Measurements from ENCODE around the gene FAM83G.

Gene FAM83G

GRCh38 chr17:18970582-18971480 lies 33.7 kb downstream of the FAM83G start:
- in situ Hi-C loops (cut with MboI; ENCODE audit: low sequenced_read_pairs): no loop called here
- Histone ChIP-seq H3K36me3 (replicated peaks) (no peaks in the 10 kb centered on the region; the same call in 1 of the 2 replicates), H3K9me3 (no peaks in the 10 kb centered on the region), H3K4me3 (no peak overlapping the region), H3K4me1 (no peaks in the 10 kb centered on the region), H3K27me3 (ENCODE audit: low read depth) (no peaks in the 10 kb centered on the region)
- no peak for DNase-seq (ENCODE audit: low spot score in 2 of 2)

DNA sequence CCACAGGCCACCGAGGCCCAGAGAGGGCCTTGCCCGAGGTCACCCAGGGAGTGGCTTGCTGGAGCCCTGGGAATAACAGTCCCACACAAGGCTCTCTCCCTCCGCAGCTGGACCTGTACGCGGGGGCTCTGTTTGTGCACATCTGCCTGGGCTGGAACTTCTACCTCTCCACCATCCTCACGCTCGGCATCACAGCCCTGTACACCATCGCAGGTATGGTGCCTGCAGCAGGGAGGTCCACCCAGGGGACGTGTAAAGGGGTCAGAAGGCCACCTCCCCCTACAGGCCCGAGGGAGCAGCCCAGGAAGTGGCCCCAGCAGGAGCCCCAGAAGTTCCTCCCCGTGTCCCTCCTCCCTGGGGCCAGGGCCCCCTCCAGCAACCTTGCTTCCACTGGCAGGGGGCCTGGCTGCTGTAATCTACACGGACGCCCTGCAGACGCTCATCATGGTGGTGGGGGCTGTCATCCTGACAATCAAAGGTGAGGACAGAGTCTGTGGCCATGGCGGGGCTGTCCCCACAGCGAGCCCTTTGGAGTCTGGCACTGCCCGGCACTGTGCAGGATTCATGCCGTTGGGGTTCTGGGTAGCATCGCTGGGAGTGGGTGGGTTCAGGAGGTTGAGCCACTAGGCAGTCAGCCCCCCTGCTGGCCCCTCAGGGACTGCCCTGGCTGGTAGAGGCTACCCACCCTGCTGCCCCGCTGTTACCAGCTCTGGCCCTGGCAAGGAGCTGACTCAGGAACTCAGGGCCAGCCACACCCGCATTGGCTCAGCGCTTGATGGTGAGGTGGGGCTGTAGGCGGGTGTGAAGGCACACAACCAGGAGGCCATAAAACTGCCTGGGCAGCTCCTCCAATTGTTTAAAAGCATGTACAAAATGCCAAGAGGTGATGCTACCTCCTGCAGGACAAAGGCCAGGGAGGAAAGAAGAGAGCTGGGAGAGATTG lies 35.3 kb downstream of the FAM83G start:
- no peak overlapping the region for H3K4me3 ChIP-seq
- no peaks in the 10 kb centered on the region for H3K4me1 ChIP-seq
- H3K27me3 ChIP-seq (ENCODE audit: low read depth): no peaks in the 10 kb centered on the region
- no peaks in the 10 kb centered on the region for H3K9me3 ChIP-seq
- in situ Hi-C loops (cut with MboI; ENCODE audit: low sequenced_read_pairs): no loop called here
- H3K36me3 ChIP-seq (replicated peaks): no peaks in the 10 kb centered on the region; the same call in 1 of the 2 replicates
- no peak for DNase-seq (ENCODE audit: low spot score in 2 of 2)

DNA sequence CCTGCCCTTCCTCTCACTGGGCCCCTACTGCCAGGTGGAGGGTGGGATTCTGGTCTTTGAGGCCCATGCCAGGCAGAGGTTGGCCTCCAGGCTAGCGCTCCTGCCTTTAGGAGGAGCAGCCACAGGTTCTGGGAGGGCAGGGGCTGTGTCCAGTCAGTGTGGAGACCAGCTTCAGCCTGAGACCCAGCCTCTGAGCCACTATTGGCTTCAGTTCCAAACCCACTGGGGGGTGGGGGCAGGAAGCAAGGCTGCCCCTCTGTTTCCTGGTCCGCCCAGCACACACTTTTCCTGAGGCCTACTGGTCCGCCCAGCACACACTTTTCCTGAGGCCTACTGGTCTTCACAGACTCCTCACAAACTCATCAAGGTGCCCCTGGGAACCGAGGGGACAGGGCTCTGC lies 36.2 kb downstream of the FAM83G start:
- no peak for DNase-seq (ENCODE audit: low spot score in 2 of 2)
- Histone ChIP-seq H3K9me3 (no peaks in the 10 kb centered on the region), H3K4me1 (no peaks in the 10 kb centered on the region), H3K36me3 (replicated peaks) (no peaks in the 10 kb centered on the region; the same call in 1 of the 2 replicates), H3K27me3 (ENCODE audit: low read depth) (no peaks in the 10 kb centered on the region), H3K4me3 (no peak overlapping the region)
- in situ Hi-C loops (cut with MboI; ENCODE audit: low sequenced_read_pairs): no loop called here

- Histone ChIP-seq H3K4me1 (no peaks in the 10 kb centered on the region), H3K9me3 (no peaks in the 10 kb centered on the region), H3K27me3 (ENCODE audit: low read depth) (no peaks in the 10 kb centered on the region), H3K36me3 (replicated peaks) (no peaks in the 10 kb centered on the region; the same call in 1 of the 2 replicates), H3K4me3 (no peak overlapping the region)
- no peak for DNase-seq (ENCODE audit: low spot score in 2 of 2)
- in situ Hi-C loops (cut with MboI; ENCODE audit: low sequenced_read_pairs): no loop called here
Measured at GRCh38 chr17:18967916-18968315, 36.6 kb downstream of the FAM83G start.

DNA sequence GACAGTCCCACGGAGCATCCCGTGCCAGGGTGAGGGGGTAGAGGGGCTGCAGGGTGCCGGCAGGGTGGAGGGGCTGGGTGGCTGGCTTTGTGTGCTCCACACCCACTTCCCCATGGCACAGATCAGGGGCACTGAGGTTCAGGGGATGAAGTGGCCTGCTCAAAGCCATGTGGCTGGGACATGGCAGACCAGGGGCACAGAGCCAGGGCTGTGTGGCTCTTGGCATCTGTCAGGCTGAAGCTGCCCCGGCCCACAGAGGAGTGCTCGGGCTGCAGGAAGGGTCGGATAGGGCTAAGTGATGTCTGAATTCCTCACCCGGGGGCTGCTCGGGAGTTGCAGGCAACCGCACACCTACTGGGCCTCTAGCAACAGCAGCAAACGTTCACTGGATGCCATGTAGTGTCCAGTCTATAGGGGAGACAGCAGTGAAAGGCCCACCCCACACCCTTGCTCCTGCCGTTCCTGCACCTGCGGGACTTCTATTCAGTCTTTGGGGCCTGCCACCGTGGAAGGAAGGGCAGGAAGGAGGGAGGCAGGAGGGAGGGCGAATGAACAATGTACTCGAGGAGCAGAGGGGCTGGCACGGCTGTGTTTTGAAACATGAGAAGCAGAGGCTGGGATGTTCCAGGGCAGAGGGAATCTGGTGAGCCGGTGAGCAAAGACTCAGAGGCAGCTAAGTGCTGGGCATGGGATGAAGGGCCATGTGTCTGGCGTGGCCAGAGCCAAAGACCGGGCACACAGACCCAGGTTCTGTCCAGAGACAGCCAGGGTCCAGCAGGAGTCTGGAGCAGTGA lies 37.5 kb downstream of the FAM83G start:
- DNase-seq (ENCODE audit: low spot score in 2 of 2): no peak

DNA sequence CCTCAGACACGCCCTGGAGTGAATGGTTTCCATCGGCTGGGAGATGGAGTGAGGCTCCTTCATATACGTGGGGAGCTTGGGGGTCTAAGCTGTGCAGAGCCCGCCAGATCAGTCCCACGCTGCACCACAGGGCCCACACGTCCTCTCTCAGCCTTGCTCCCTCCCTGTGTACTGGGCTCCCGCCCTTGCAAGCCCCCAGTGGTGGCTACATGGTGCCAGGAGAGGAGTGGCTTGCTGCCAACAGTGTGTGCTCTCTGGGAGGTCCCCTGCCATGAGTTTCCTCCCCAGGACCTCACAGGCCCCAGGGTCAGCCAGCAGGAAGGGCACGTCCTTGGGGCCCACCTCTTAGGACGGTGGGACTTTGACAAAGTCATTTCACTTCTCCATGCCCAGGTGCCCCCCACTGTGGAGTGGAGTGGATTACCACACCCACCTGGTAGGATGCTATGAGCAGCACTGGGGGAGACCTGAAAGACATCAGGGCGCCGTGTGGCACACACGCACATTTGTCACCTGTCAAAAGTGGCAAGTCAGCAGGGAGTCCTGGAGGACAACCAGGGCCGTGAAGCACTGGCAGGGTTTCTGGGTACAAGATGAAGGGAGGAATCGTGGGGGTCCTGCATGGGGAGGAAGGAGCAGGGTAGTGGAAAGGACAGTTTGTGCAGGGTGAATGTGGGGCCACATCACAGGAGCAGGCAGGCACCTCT lies 38.9 kb downstream of the FAM83G start:
- no peaks in the 10 kb centered on the region for H3K9me3 ChIP-seq
- H3K27me3 ChIP-seq (ENCODE audit: low read depth): no peaks in the 10 kb centered on the region
- H3K4me1 ChIP-seq: no peaks in the 10 kb centered on the region
- DNase-seq (ENCODE audit: low spot score in 2 of 2): no peak
- H3K36me3 ChIP-seq (replicated peaks): no peaks in the 10 kb centered on the region
- in situ Hi-C loops (cut with MboI; ENCODE audit: low sequenced_read_pairs): no loop called here
- no peak overlapping the region for H3K4me3 ChIP-seq

More for the DNA sequence above, 37.5 kb downstream of the FAM83G start:
- H3K9me3 ChIP-seq: no peaks in the 10 kb centered on the region
- no peaks in the 10 kb centered on the region for H3K27me3 ChIP-seq (ENCODE audit: low read depth)
- H3K4me3 ChIP-seq: no peak overlapping the region
- H3K36me3 ChIP-seq (replicated peaks): no peaks in the 10 kb centered on the region; the same call in 1 of the 2 replicates
- in situ Hi-C loops (cut with MboI; ENCODE audit: low sequenced_read_pairs): no loop called here
- H3K4me1 ChIP-seq: no peaks in the 10 kb centered on the region

DNA sequence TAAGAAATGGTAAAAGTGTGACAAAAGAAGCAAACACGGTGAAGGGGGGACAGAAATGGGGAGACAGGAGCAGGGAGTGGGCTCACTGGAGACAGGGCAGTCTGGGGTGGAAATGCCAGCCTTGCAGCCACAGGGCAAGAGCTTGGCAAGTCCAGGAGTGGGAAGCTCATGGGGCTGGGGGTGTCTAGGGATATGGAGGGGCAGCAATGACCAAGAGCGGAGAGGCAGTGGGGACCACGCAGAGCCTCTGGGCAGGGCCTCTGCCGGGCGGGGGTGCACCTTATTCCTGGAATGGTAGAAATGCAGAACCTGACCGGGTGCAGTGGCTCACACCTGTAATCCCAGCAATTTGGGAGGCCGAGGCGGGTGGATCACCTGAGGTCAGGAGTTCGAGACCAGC lies 40.0 kb downstream of the FAM83G start:
- H3K4me3 ChIP-seq: no peak overlapping the region

DNA sequence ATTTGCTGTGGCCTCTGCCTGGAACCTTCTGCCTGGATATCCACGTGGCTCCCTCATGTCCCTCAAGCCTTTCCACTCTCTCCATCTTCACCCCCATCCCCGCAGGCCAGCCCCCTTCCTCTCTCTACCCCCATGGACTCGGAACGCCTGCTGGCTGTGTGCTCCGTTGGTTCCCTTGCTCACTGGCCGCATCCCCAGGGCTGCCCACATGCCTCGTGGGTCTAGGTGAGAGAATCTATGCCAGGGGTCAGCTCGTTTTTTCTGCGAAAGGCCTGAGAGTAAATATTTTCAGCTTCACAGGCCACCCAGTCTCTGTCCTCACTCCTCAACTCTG lies 40.6 kb downstream of the FAM83G start:
- no peaks in the 10 kb centered on the region for H3K27me3 ChIP-seq (ENCODE audit: low read depth)
- H3K36me3 ChIP-seq (replicated peaks): no peaks in the 10 kb centered on the region
- no peak for DNase-seq (ENCODE audit: low spot score in 2 of 2)
- in situ Hi-C loops (cut with MboI; ENCODE audit: low sequenced_read_pairs): no loop called here
- no peaks in the 10 kb centered on the region for H3K4me1 ChIP-seq
- no peaks in the 10 kb centered on the region for H3K9me3 ChIP-seq
- no peak overlapping the region for H3K4me3 ChIP-seq

More for the DNA sequence above, 40.0 kb downstream of the FAM83G start:
- no peak for DNase-seq (ENCODE audit: low spot score in 2 of 2)
- in situ Hi-C loops (cut with MboI; ENCODE audit: low sequenced_read_pairs): no loop called here
- Histone ChIP-seq H3K36me3 (replicated peaks) (no peaks in the 10 kb centered on the region), H3K4me1 (no peaks in the 10 kb centered on the region), H3K9me3 (no peaks in the 10 kb centered on the region), H3K27me3 (ENCODE audit: low read depth) (no peaks in the 10 kb centered on the region)

GRCh38 chr17:18963126-18964017 lies 41.2 kb downstream of the FAM83G start:
- H3K36me3 ChIP-seq (replicated peaks): no peaks in the 10 kb centered on the region
- no peaks in the 10 kb centered on the region for H3K9me3 ChIP-seq
- H3K4me1 ChIP-seq: no peaks in the 10 kb centered on the region
- no peak overlapping the region for H3K4me3 ChIP-seq
- no peaks in the 10 kb centered on the region for H3K27me3 ChIP-seq (ENCODE audit: low read depth)
- DNase-seq (ENCODE audit: low spot score in 2 of 2): no peak
- in situ Hi-C loops (cut with MboI; ENCODE audit: low sequenced_read_pairs): no loop called here

DNA sequence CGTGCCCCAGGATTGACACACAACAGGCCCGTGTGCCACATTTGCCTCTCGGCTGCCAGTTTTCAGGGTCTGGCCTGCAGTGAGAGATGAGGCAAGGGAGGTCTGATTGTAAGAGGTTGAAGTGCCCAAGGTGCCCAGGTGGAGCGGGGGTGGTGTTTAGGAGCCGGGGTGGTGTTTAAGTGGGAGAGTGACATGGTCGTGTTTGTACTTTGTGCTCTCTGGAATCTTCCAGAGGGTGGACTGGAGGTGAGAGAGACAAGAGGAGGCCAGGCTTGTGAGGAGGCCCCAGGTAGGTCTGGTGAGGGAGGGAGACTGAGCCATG lies 42.1 kb downstream of the FAM83G start:
- Histone ChIP-seq H3K4me3 (no peak overlapping the region), H3K9me3 (no peaks in the 10 kb centered on the region), H3K36me3 (replicated peaks) (no peaks in the 10 kb centered on the region), H3K4me1 (no peaks in the 10 kb centered on the region), H3K27me3 (ENCODE audit: low read depth) (no peaks in the 10 kb centered on the region)
- in situ Hi-C loops (cut with MboI; ENCODE audit: low sequenced_read_pairs): no loop called here
- no peak for DNase-seq (ENCODE audit: low spot score in 2 of 2)

DNA sequence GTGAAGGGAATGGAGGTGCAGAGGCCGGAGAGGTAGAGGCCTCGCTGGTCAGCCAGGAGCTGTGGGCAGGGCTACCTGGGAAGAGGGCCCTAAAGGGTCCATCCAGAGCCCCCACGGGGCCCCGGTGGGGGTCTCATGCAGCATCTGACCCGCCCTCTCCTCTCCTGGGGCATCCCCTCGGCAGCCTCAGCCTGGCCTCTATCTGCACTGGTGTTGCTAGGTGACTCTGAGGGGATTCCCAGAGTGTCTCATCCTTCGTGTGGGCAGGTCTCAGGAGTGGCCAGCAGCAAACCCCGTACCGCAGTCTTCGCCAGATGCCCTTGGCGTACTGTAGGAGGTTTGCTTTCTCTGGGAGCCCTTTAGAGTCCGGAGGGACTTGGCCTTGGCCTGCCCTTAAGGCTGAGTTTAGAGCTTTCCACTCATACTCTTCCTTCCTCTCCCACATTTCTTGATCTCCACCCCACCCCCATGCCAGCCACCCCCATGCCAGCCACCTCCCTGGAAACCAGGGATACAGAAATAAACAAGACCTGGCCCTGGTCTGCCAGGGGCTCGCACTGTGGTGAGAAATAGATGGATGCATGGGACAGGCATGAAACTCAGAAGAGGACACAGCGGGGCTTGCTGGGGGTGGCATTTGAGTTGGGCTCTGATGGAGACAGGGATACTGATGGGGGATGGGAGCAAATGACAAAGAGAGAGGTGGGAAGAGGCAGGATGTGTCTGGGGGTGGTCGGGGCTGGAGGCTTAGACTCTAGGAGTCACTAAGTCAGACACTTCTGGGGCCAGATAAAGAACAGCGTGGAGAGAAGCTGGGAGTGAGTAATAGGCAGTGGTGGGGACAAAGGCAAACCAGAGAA lies 42.7 kb downstream of the FAM83G start:
- Histone ChIP-seq H3K4me1 (no peaks in the 10 kb centered on the region), H3K36me3 (replicated peaks) (no peaks in the 10 kb centered on the region), H3K4me3 (no peak overlapping the region), H3K27me3 (ENCODE audit: low read depth) (no peaks in the 10 kb centered on the region), H3K9me3 (no peaks in the 10 kb centered on the region)
- DNase-seq (ENCODE audit: low spot score in 2 of 2): no peak
- in situ Hi-C loops (cut with MboI; ENCODE audit: low sequenced_read_pairs): no loop called here
